ENCODE data around the gene LZTR1.

- TF ChIP-seq, protein P1, sequence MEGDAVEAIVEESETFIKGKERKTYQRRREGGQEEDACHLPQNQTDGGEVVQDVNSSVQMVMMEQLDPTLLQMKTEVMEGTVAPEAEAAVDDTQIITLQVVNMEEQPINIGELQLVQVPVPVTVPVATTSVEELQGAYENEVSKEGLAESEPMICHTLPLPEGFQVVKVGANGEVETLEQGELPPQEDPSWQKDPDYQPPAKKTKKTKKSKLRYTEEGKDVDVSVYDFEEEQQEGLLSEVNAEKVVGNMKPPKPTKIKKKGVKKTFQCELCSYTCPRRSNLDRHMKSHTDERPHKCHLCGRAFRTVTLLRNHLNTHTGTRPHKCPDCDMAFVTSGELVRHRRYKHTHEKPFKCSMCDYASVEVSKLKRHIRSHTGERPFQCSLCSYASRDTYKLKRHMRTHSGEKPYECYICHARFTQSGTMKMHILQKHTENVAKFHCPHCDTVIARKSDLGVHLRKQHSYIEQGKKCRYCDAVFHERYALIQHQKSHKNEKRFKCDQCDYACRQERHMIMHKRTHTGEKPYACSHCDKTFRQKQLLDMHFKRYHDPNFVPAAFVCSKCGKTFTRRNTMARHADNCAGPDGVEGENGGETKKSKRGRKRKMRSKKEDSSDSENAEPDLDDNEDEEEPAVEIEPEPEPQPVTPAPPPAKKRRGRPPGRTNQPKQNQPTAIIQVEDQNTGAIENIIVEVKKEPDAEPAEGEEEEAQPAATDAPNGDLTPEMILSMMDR (IDR thresholded peaks at IDR 0.05) = no peak
- no peak for TF ChIP-seq EZH2 (IDR thresholded peaks at IDR 0.05)
These were observed 21.5 kb upstream of the LZTR1 start for GRCh38 chr22:20960609-20961008.
